AML-193 (cell line): ENCODE data around the gene LEMD3.
A peak's percentile ranks its signal among the peaks of the same experiment; 100 is the strongest.

Experiments
- DNase-seq, 2 experiments: peaks; one replicate each; lab custom pipeline; 2025; lab: John Stamatoyannopoulos, UW

LEMD3 gene

GRCh38 chr12:65170209-65170881 lies 962 bp downstream of the LEMD3 start:
- DNase-seq = peak; percentile 21 to 59

- no peak for DNase-seq
Observed at GRCh38 chr12:65171073-65171472, 1.7 kb downstream of the LEMD3 start.

- peak in 1 of 2 experiments; percentile 17 for DNase-seq
Observed at GRCh38 chr12:65171870-65172269, 2.5 kb downstream of the LEMD3 start.

- DNase-seq = no peak
Observed at GRCh38 chr12:65175385-65175784, 6.0 kb downstream of the LEMD3 start.

GRCh38 chr12:65182012-65182739 lies 12.8 kb downstream of the LEMD3 start:
- no peak for DNase-seq

- DNase-seq = no peak
Observed at GRCh38 chr12:65184176-65184857, 14.9 kb downstream of the LEMD3 start.

- DNase-seq = no peak
Observed at GRCh38 chr12:65184858-65185229, 15.5 kb downstream of the LEMD3 start.

- DNase-seq = no peak
Observed at GRCh38 chr12:65187665-65188064, 18.3 kb downstream of the LEMD3 start.

- DNase-seq = no peak
Observed at GRCh38 chr12:65188179-65188701, 18.9 kb downstream of the LEMD3 start.

GRCh38 chr12:65189028-65189718 lies 19.8 kb downstream of the LEMD3 start:
- DNase-seq = no peak

- DNase-seq = no peak
Observed at GRCh38 chr12:65192963-65193516, 23.7 kb downstream of the LEMD3 start.

GRCh38 chr12:65194949-65195348 lies 25.6 kb downstream of the LEMD3 start:
- no peak for DNase-seq

- no peak for DNase-seq
Observed at GRCh38 chr12:65195387-65196055, 26.1 kb downstream of the LEMD3 start.

GRCh38 chr12:65196762-65197567 lies 27.6 kb downstream of the LEMD3 start:
- DNase-seq = no peak

GRCh38 chr12:65199604-65200003 lies 30.2 kb downstream of the LEMD3 start:
- no peak for DNase-seq

- DNase-seq = no peak
Observed at GRCh38 chr12:65200007-65200665, 30.8 kb downstream of the LEMD3 start.

GRCh38 chr12:65203376-65203775 lies 34.0 kb downstream of the LEMD3 start:
- no peak for DNase-seq

- DNase-seq = no peak
Observed at GRCh38 chr12:65204886-65205525, 35.6 kb downstream of the LEMD3 start.

- no peak for DNase-seq
Observed at GRCh38 chr12:65205886-65206285, 36.5 kb downstream of the LEMD3 start.
